HEK293T (cell line): Measurements from ENCODE around the gene RPL18A.

Experiments
- CTCF ChIA-PET: fragments of 350-600 bp; formaldehyde crosslinking; extraction: SDS; loops from one replicate; lab custom pipeline; 2021; ENCODE audit warnings: antibody characterized with exemption, inconsistent platforms; lab: Yijun Ruan, JAX
- POLR2A ChIA-PET: fragments of 350-600 bp; formaldehyde crosslinking; extraction: SDS; loops from one replicate; lab custom pipeline; 2020; ENCODE audit warnings: antibody characterized with exemption, inconsistent platforms; lab: Yijun Ruan, JAX
- DNase-seq: peaks from one replicate; pipeline ENCODE4 v3.0.0; 2012; ENCODE audit warnings: mixed read lengths; ENCODE audit errors: extremely low spot score
- ARNT ChIP-seq: fragments of 450-650 bp; IDR thresholded peaks from 2 replicates; pipeline ENCODE4 v1.6.1; 2017; ENCODE audit warnings: mild to moderate bottlenecking
- BHLHE40 ChIP-seq: fragments of 450-650 bp; IDR thresholded peaks from 2 replicates; pipeline ENCODE4 v1.6.1; 2016; ENCODE audit warnings: mild to moderate bottlenecking, moderate library complexity, borderline replicate concordance
- CTBP1 ChIP-seq: fragments of 450-650 bp; IDR thresholded peaks from 2 replicates; pipeline ENCODE4 v1.6.1; 2016; ENCODE audit warnings: borderline replicate concordance
- ELF4 ChIP-seq: fragments of 450-650 bp; IDR thresholded peaks from 2 replicates; pipeline ENCODE4 v1.6.1; 2017; ENCODE audit warnings: antibody characterized with exemption
- FOXA1 ChIP-seq: fragments of 450-650 bp; IDR thresholded peaks from 2 replicates; pipeline ENCODE4 v1.6.1; 2016; ENCODE audit warnings: mild to moderate bottlenecking
- FOXK2 ChIP-seq: fragments of 450-650 bp; IDR thresholded peaks from 2 replicates; pipeline ENCODE4 v1.6.1; 2016; ENCODE audit warnings: mild to moderate bottlenecking
- FOXM1 ChIP-seq: fragments of 450-650 bp; IDR thresholded peaks from 2 replicates; pipeline ENCODE4 v1.6.1; 2017; ENCODE audit warnings: mild to moderate bottlenecking, borderline replicate concordance
- HDGF ChIP-seq: fragments of 450-650 bp; IDR thresholded peaks from 2 replicates; pipeline ENCODE4 v1.6.1; 2017; ENCODE audit warnings: antibody characterized with exemption, borderline replicate concordance
- L3MBTL2 ChIP-seq: fragments of 450-650 bp; conservative IDR thresholded peaks from 2 replicates; pipeline ENCODE4 v1.6.1; 2016; ENCODE audit warnings: mild to moderate bottlenecking
- LEF1 ChIP-seq: fragments of 450-650 bp; IDR thresholded peaks from 2 replicates; pipeline ENCODE4 v1.6.1; 2017; ENCODE audit warnings: mild to moderate bottlenecking, borderline replicate concordance
- NFRKB ChIP-seq: fragments of 450-650 bp; IDR thresholded peaks from 2 replicates; pipeline ENCODE4 v1.6.1; 2016; ENCODE audit warnings: mild to moderate bottlenecking, moderate library complexity
- PKNOX1 ChIP-seq: fragments of 450-650 bp; IDR thresholded peaks from 2 replicates; pipeline ENCODE4 v1.6.1; 2016
- SP1 ChIP-seq: fragments of 450-650 bp; IDR thresholded peaks from 2 replicates; pipeline ENCODE4 v1.6.1; 2017
- SUZ12 ChIP-seq: fragments of 450-650 bp; IDR thresholded peaks from 2 replicates; pipeline ENCODE4 v1.6.1; 2016; ENCODE audit warnings: mild to moderate bottlenecking
- TARDBP ChIP-seq: fragments of 450-650 bp; IDR thresholded peaks from 2 replicates; pipeline ENCODE4 v1.6.1; 2016
- ZNF384 ChIP-seq: fragments of 450-650 bp; IDR thresholded peaks from 2 replicates; pipeline ENCODE4 v1.6.1; 2016

The RPL18A gene

GRCh38 chr19:17824339-17824738, 35.4 kb upstream of the RPL18A start:
- CTCF ChIA-PET = no interaction called here
- TF ChIP-seq BHLHE40 (no peak), FOXK2 (no peak), ARNT (no peak), SUZ12 (no peak), HDGF (no peak), CTBP1 (no peak), SP1 (no peak), L3MBTL2 (no peak), ELF4 (no peak)
- no peak for DNase-seq
- POLR2A ChIA-PET = interaction anchor here (1.4 kb wide), 1 partner anchor 35 kb away, joined by 3 read pairs; the partner anchor contains the start of gene RPL18A

GRCh38 chr19:17826508-17827056, 33.1 kb upstream of the RPL18A start:
- no peak for DNase-seq
- CTCF ChIA-PET = no interaction called here
- POLR2A ChIA-PET = no interaction called here
- no peak for TF ChIP-seq L3MBTL2
- no peak for TF ChIP-seq ARNT
- TF ChIP-seq FOXK2 = no peak
- no peak for TF ChIP-seq ELF4
- no peak for TF ChIP-seq SP1
- no peak for TF ChIP-seq ZNF384
- no peak for TF ChIP-seq BHLHE40
- TF ChIP-seq LEF1 = no peak
- no peak for TF ChIP-seq NFRKB
- TF ChIP-seq HDGF = no peak
- TF ChIP-seq PKNOX1 = no peak
- TF ChIP-seq SUZ12 = no peak

- TF ChIP-seq CTBP1 = no peak
- no peak for TF ChIP-seq FOXM1
- TF ChIP-seq BHLHE40 = no peak
- TF ChIP-seq L3MBTL2 = 0 out of 2 replicates have a peak, but pooled peaks have one; percentile 53
- TF ChIP-seq TARDBP = no peak
- TF ChIP-seq FOXK2 = no peak
- no peak for TF ChIP-seq SP1
- ChIA-PET CTCF (interaction anchor here (0.9 to 1.2 kb wide), 2 partner anchors 55 to 439 kb away, joined by 3 read pairs; no protein-coding TSS in a partner anchor), POLR2A (interaction anchor here (1.8 kb wide), 1 partner anchor 30 kb away, joined by 7 read pairs; the partner anchor contains the start of gene RPL18A)
- DNase-seq = peak; percentile 85
Observed at GRCh38 chr19:17829855-17830566, 29.7 kb upstream of the RPL18A start.

DNA sequence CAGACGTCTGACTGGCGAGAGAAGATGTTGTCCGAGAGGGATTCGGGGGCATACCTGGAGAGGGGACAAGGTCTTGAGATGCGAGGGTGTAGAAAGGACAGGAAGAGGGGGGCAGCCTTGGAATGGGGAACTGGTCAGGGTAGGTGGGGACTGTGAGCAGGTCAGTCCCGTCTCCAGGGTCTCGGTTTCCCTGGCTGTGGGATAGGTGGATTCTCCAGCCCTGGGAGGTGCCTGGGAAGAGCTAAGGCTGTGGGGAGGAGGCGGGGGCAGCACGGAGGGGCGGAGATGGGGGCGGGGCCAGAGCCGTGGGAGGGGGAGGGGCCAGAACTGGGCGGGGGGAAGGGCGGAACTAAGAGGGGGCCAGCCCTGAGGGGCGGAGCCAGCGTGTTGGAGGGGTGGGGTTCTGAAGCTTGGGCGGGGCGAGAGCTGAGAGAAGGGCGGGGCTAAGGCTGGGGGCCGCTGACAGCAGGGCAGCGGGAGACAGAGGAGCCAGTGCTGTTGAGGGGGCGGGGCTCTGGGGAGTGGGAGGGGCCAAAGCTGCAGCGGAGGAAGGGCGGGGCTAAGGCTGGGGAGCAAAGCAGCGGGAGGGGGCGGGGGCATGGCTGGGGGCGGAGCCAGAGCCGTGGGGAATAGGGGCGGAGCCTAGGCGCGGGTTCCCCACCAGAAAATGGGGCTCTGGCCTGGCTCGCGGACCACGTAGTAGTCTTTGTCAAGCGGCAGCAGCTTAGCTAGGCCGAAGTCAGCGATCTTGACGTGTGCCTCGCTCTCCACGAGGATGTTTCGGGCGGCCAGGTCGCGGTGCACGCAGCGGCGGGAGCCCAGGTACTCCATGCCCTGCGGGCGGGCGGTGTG, 28.9 kb upstream of the RPL18A start:
- ChIA-PET CTCF (interaction anchor here (0.6 to 1.2 kb wide), 3 partner anchors 10 to 440 kb away, joined by 3 read pairs; no protein-coding TSS in a partner anchor), POLR2A (interaction anchor here (0.7 to 1.8 kb wide), 2 partner anchors 29 to 102 kb away, joined by 4 to 7 read pairs; partner anchors contain the start of genes CCDC124 and RPL18A)
- peak; percentile 42; the same call in 1 of the 2 replicates for TF ChIP-seq L3MBTL2
- TF ChIP-seq NFRKB = no peak
- TF ChIP-seq ZNF384 = no peak
- no peak for TF ChIP-seq SUZ12
- no peak for TF ChIP-seq BHLHE40
- no peak for TF ChIP-seq FOXA1
- no peak for TF ChIP-seq LEF1
- peak; percentile 100 for DNase-seq

DNA sequence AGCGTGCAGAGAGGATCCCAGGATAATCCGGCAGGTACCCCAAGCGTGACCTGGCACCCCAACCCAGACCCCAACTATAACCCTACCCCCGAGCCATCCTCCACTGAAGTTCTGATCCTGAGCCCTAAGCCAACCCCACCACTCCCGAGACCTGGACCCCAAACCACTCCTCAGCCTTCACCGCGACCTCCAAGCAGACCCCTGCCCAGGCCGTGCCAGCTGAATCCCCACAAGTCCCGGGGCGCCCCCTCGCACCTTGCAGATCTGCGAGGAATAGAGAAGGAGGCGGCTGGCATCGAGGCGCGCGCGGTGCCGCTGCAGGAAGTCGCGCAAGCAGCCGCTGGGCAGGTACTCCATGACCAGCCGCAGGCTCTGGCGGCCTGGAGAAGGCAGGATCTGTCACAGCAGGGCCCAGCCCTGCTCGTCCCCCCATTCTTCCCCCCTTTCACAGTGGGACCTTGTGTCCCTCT, 28.3 kb upstream of the RPL18A start:
- POLR2A ChIA-PET = interaction anchor here (1.8 kb wide), 1 partner anchor 29 kb away, joined by 7 read pairs; the partner anchor contains the start of gene RPL18A
- TF ChIP-seq ELF4 (no peak), FOXK2 (no peak), SUZ12 (no peak), PKNOX1 (no peak), FOXM1 (no peak), ZNF384 (no peak), TARDBP (no peak), HDGF (no peak), SP1 (no peak), L3MBTL2 (no peak)
- DNase-seq = no peak
- CTCF ChIA-PET = interaction anchor here (1.2 kb wide), 1 partner anchor 57 kb away, joined by 3 read pairs; no protein-coding TSS in a partner anchor
